ENCODE data around the gene NSUN2.

DNA sequence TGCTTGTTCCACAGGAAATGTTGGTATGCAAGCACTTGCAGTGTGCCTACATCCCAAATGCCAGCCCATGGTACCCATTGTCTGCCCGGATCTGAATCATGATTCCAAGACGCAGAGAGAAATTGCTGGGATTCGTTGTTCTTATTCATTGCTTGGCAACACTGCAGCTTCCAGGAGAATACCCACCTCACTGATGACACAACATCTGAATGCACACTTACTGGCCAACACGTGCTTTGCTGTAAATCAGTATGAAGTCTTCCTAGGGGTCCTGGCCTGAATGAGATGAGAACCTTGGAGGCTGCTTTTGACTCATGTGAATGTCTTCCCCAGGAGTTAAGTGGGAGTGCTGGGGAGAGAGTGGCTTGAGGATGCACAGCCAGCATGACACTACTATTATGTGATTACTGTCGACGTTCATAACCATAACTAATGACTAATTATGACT, 12.0 kb upstream of the NSUN2 start:
- TF ChIP-seq, protein P1, sequence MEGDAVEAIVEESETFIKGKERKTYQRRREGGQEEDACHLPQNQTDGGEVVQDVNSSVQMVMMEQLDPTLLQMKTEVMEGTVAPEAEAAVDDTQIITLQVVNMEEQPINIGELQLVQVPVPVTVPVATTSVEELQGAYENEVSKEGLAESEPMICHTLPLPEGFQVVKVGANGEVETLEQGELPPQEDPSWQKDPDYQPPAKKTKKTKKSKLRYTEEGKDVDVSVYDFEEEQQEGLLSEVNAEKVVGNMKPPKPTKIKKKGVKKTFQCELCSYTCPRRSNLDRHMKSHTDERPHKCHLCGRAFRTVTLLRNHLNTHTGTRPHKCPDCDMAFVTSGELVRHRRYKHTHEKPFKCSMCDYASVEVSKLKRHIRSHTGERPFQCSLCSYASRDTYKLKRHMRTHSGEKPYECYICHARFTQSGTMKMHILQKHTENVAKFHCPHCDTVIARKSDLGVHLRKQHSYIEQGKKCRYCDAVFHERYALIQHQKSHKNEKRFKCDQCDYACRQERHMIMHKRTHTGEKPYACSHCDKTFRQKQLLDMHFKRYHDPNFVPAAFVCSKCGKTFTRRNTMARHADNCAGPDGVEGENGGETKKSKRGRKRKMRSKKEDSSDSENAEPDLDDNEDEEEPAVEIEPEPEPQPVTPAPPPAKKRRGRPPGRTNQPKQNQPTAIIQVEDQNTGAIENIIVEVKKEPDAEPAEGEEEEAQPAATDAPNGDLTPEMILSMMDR (conservative IDR thresholded peaks at IDR 0.05 in 1 of 2, IDR thresholded peaks at IDR 0.05 in 1 of 2; ENCODE audit: extremely low read depth in 1 of 2, insufficient read depth in 1 of 2, low read depth in 1 of 2, low read length in 2 of 2): no peak
- TF ChIP-seq EZH2 (IDR thresholded peaks at IDR 0.05; ENCODE audit: borderline replicate concordance, low read length): no peak

All from mammary epithelial cell (primary cell).